K562 (cell line): ENCODE results near the gene TEFM. TPM values are rescaled to one million over a fixed set of nuclear protein-coding genes. Genes with fewer than 3 reads are reported as not detected.
A peak's percentile ranks its signal among the peaks of the same experiment; 100 is the strongest.

ENCODE experiments used
- ATAC-seq: fragments of 200-7000 bp; cut with Tn5 transposase; 3 replicates; pipeline ENCODE4 v1.9.1; 2020; ENCODE audit warnings: moderate library complexity
- BruUV-seq: library from RNA; stranded (reverse); fragments of 400-500 nt; replicated peaks from 2 replicates; lab custom pipeline; 2021; lab: Mats Ljungman, UMichigan
- CTCF ChIA-PET: fragments of 300-600 bp; formaldehyde crosslinking; extraction: SDS; loops from one replicate; lab custom pipeline; 2021; ENCODE audit warnings: low intra/inter-chr PET ratio; lab: Yijun Ruan, JAX
- POLR2A ChIA-PET: fragments of 300-600, 350-650 bp; sonication (Branson Sonifier 250); formaldehyde crosslinking; extraction: SDS; loops from one replicate; lab custom pipeline; 2021; ENCODE audit warnings: antibody characterized with exemption, inconsistent platforms; lab: Yijun Ruan, JAX
- DNase-seq, 4 experiments: peaks; one replicate each; pipeline versions ENCODE4 v3.0.0 to v3.0.0-alpha.2; 2011 to 2018; ENCODE audit warnings: low spot score in 3 of 4, mixed read lengths in 3 of 4; ENCODE audit errors: extremely low read depth in 1 of 4
- FAIRE-seq: peaks from 2 replicates; lab custom pipeline; 2011; peaks lifted over from hg19 to GRCh38; lab: Jason Lieb, UNC
- H2AFZ ChIP-seq: 2 replicates; pipeline ENCODE4 v1.6.0; 2011; ENCODE audit warnings: low read depth, low read length, control low read depth, inconsistent platforms
- H3K27ac ChIP-seq: fragments of 200-600 bp; 3 replicates; pipeline ENCODE4 v1.8.0; 2011; ENCODE audit warnings: low read depth, mild to moderate bottlenecking, control low read depth, inconsistent platforms, low read length, moderate library complexity, mixed read lengths; ENCODE audit errors: extremely low read depth
- H3K27me3 ChIP-seq, 2 experiments: fragments of 300-600 bp in 1 of 2; 2 replicates in 1 of 2; 3 replicates in 1 of 2; pipeline versions ENCODE4 v1.6.0 to v1.8.0; 2011; ENCODE audit warnings: inconsistent platforms in 2 of 2, low read length in 2 of 2, mild to moderate bottlenecking in 1 of 2, mixed read lengths in 1 of 2, moderate library complexity in 1 of 2; ENCODE audit not compliant: control insufficient read depth in 2 of 2, insufficient read depth in 2 of 2
- H3K36me3 ChIP-seq: fragments of 300-600 bp; 3 replicates; pipeline ENCODE4 v1.8.0; 2011; ENCODE audit warnings: mild to moderate bottlenecking, low read length, inconsistent platforms; ENCODE audit not compliant: control insufficient read depth, insufficient read depth
- H3K4me1 ChIP-seq, 2 experiments: fragments of 200-600 bp in 1 of 2; replicated peaks in 1 of 2; 2 replicates in 1 of 2; 3 replicates in 1 of 2; pipeline versions ENCODE4 v1.5.1 to v1.8.0; 2011; ENCODE audit warnings: inconsistent platforms in 2 of 2, low read length in 2 of 2, mild to moderate bottlenecking in 1 of 2, mixed read lengths in 1 of 2, moderate library complexity in 1 of 2; ENCODE audit not compliant: control insufficient read depth in 2 of 2, insufficient read depth in 2 of 2
- H3K4me2 ChIP-seq: 2 replicates; pipeline ENCODE4 v1.6.1; 2011; ENCODE audit warnings: low read length, control low read depth, inconsistent platforms, mixed read lengths; ENCODE audit not compliant: insufficient read depth
- H3K4me3 ChIP-seq: fragments of 200-600 bp; sonication (generic), shearing (Covaris generic); 2 replicates; pipeline ENCODE4 v1.5.1; 2016; ENCODE audit warnings: control low read depth, inconsistent platforms
- H3K79me2 ChIP-seq: fragments of 200-600 bp; 3 replicates; pipeline ENCODE4 v1.8.0; 2011; ENCODE audit warnings: low read length, inconsistent platforms; ENCODE audit not compliant: control insufficient read depth, insufficient read depth
- H3K9ac ChIP-seq, 2 experiments: 2 replicates each; pipeline versions ENCODE4 v1.6.0 to v1.6.1; 2011; ENCODE audit warnings: low read depth in 2 of 2, low read length in 2 of 2, control low read depth in 1 of 2, inconsistent platforms in 1 of 2, mild to moderate bottlenecking in 1 of 2, mixed read lengths in 1 of 2; ENCODE audit not compliant: insufficient read depth in 1 of 2
- H3K9me1 ChIP-seq: one replicate; pipeline ENCODE4 v1.6.0; 2011; ENCODE audit warnings: inconsistent platforms, mild to moderate bottlenecking, low read length, moderate library complexity; ENCODE audit not compliant: control insufficient read depth, insufficient read depth
- H3K9me3 ChIP-seq: replicated peaks from 2 replicates; pipeline ENCODE4 v1.5.1; 2011; ENCODE audit warnings: low read depth, low read length, inconsistent platforms; ENCODE audit not compliant: control insufficient read depth, insufficient read depth
- H4K20me1 ChIP-seq: replicated peaks from 2 replicates; pipeline ENCODE4 v1.6.1; 2011; ENCODE audit warnings: low read length, inconsistent platforms, mixed read lengths; ENCODE audit not compliant: control insufficient read depth, insufficient read depth
- GTF2B ChIP-seq: IDR thresholded peaks from 2 replicates; pipeline ENCODE4 v1.6.1; 2011; ENCODE audit not compliant: insufficient read length; ENCODE audit errors: extremely low read depth
- MEIS2 ChIP-seq: fragments of 450-650 bp; IDR thresholded peaks from 2 replicates; pipeline ENCODE4 v1.6.1; 2014; ENCODE audit warnings: mild to moderate bottlenecking; ENCODE audit not compliant: partially characterized antibody
- PBX2 ChIP-seq, 2 experiments: IDR thresholded peaks in 1 of 2; conservative IDR thresholded peaks in 1 of 2; 2 replicates each; pipeline ENCODE4 v1.6.1; 2016; ENCODE audit warnings: low read depth in 2 of 2, mild to moderate bottlenecking in 1 of 2, missing compliant biosample characterization in 1 of 2, missing genetic modification characterization in 1 of 2, moderate library complexity in 1 of 2
- POLR2A ChIP-seq: fragments of 450-650 bp; conservative IDR thresholded peaks from 2 replicates; pipeline ENCODE4 v1.6.1; 2016
- ZNF354B ChIP-seq: fragments of 250-450 bp; sonication (Bioruptor Pico); IDR thresholded peaks from 2 replicates; pipeline ENCODE4 v1.4.0; 2020
- WGBS: fragments of 100-300 bp; shearing (Covaris generic); methylation state at CpG from one replicate; pipeline ENCODE4 v1.1.6; 2016; ENCODE audit warnings: low coverage, mixed read lengths; ENCODE audit not compliant: insufficient coverage; ENCODE audit errors: missing lambda C conversion rate; 5-methylcytosine and 5-hydroxymethylcytosine counted together
- in situ Hi-C: fragments of 300-500 bp; cut with MboI; formaldehyde crosslinking; loops from 4 replicates; pipeline ENCODE4 v1.15.0; 2018; ENCODE audit warnings: inconsistent platforms, mixed read lengths
- intact Hi-C: fragments of 100-400 bp; cut with micrococcal nuclease; formaldehyde crosslinking; loops from 2 replicates; pipeline ENCODE4 v1.14.2; 2022
- polyA plus RNA-seq, 8 experiments: library from polyadenylated mRNA; depleted of rRNA in 4 of 8; stranded (reverse) in 5 of 8; unstranded in 3 of 8; fragments of >200 nt; fragmentation: Nextera tagmentation in 2 of 8; fragmentation: Illumina TruSeq in 1 of 8; extraction: Ambion mirVana in 2 of 8; extraction: Trizol in 1 of 8; gene quantifications; 2 replicates each; pipeline versions ENCODE4 v1.2.1 to v1.2.3, GENCODE V29; 2011 to 2014; ENCODE audit warnings: inconsistent platforms in 1 of 8, missing spikeins in 1 of 8
- total RNA-seq, 7 experiments: library from RNA; depleted of rRNA in 6 of 7; stranded (reverse); fragments of >200 nt in 6 of 7; fragmentation: Illumina TruSeq in 2 of 7; extraction: Trizol in 2 of 7; gene quantifications; 2 replicates each; pipeline versions ENCODE4 v1.2.1 to v1.2.3, GENCODE V29; 2011 to 2021; ENCODE audit warnings: low replicate concordance in 1 of 7

TEFM gene
- total and polyA plus RNA-seq, 9 of the 15 experiments (the other 6 are each of a cell fraction or from before 2014, with no cell fraction given) = 12.5 to 60.3 (median 23.3) TPM

GRCh38 chr17:30897311-30897710, 8.7 kb downstream of the TEFM start:
- ChIA-PET POLR2A (interaction anchor here (0.6 to 1.4 kb wide), 5 partner anchors 9 to 31 kb away, joined by 3 to 6 read pairs (median 3); no protein-coding TSS in a partner anchor), CTCF (no interaction called here)
- Histone ChIP-seq H3K27me3 (no peaks in the 10 kb centered on the region), H3K9me3 (no peaks in the 10 kb centered on the region), H3K4me3 (no peak overlapping the region), H3K4me1 (no peaks in the 10 kb centered on the region; a peak in 1 of 5 replicates), H4K20me1 (no peaks in the 10 kb centered on the region), H3K9me1 (no peaks in the 10 kb centered on the region), H3K9ac (no peak overlapping the region), H3K4me2 (no peak overlapping the region), H3K79me2 (peaks cover 3% of the 10 kb centered on the region; the same call in 2 of the 3 replicates), H3K27ac (no peak overlapping the region), H3K36me3 (peaks cover 73% of the 10 kb centered on the region), H2AFZ (no peak overlapping the region)
- no TSS peak for BruUV-seq
- 90% methylated on average over 5 of the region's 5 CpGs for WGBS
- no peak for FAIRE-seq
- intact Hi-C loops = no loop called here
- in situ Hi-C loops = no loop called here
- no peak for ATAC-seq
- TF ChIP-seq GTF2B (no peak), POLR2A (0 out of 2 replicates have a peak, but pooled peaks have one; percentile 5)
- DNase-seq = no peak

GRCh38 chr17:30894236-30894635, 11.8 kb downstream of the TEFM start:
- Histone ChIP-seq H3K27ac (no peak overlapping the region), H3K27me3 (no peaks in the 10 kb centered on the region), H3K9ac (no peak overlapping the region), H4K20me1 (no peaks in the 10 kb centered on the region), H3K4me1 (no peaks in the 10 kb centered on the region), H2AFZ (no peak overlapping the region), H3K4me3 (no peak overlapping the region), H3K9me1 (no peaks in the 10 kb centered on the region), H3K4me2 (no peak overlapping the region), H3K9me3 (no peaks in the 10 kb centered on the region), H3K79me2 (no peaks in the 10 kb centered on the region), H3K36me3 (peaks cover 78% of the 10 kb centered on the region)
- CTCF ChIA-PET = no interaction called here
- intact Hi-C loops (no loop called here), in situ Hi-C loops (no loop called here)
- WGBS = 98% methylated on average over 3 of the region's 3 CpGs
- no peak for ATAC-seq
- no peak for FAIRE-seq
- DNase-seq = no peak
- POLR2A ChIA-PET = interaction anchor here (1.2 kb wide), 1 partner anchor 44 kb away, joined by 3 read pairs; no protein-coding TSS in a partner anchor
- BruUV-seq = TSS peak; percentile 37
- TF ChIP-seq MEIS2 (peak; percentile 54), PBX2 (CRISPR knock-in tag; IDR thresholded peaks at IDR 0.05; ENCODE audit: low read depth) (no peak), PBX2 (tag; conservative IDR thresholded peaks at IDR 0.05; ENCODE audit: low read depth) (peak; percentile 51), ZNF354B (CRISPR knock-in tag) (no peak)
